Measurements from ENCODE around the gene TAS2R14. TPM values are rescaled to one million over a fixed set of nuclear protein-coding genes. Genes with fewer than 3 reads are reported as not detected.
A peak's percentile ranks its signal among the peaks of the same experiment; 100 is the strongest.

The TAS2R14 gene
- total RNA-seq (2.5 TPM), polyA plus RNA-seq (under 1 TPM; 0.26 to 0.96 (median 0.80) TPM)

- no peaks in the 10 kb centered on the region for H3K27me3 Mint-ChIP-seq
- no peak within 1 kb of the TSS for H3K27ac Mint-ChIP-seq
- H3K4me1 Mint-ChIP-seq = peaks cover 0 to 16% (median 5%) of the 10 kb centered on the region in 4 donors
- H3K36me3 Mint-ChIP-seq = peaks cover 4% of the 10 kb centered on the region
- ATAC-seq (ENCODE audit: low read depth in 2 of 2) (no peak), DNase-seq (no peak)
- Histone ChIP-seq H3K4me3 (ENCODE audit: low read depth, low read length) (no peak within 1 kb of the TSS), H3K27me3 (ENCODE audit: control insufficient read depth, insufficient read depth, low read length) (no peaks in the 10 kb centered on the region), H3K4me1 (ENCODE audit: control insufficient read depth, insufficient read depth, low read length, poor library complexity, severe bottlenecking) (no peaks in the 10 kb centered on the region), H3K36me3 (ENCODE audit: control insufficient read depth, insufficient read depth, low read length) (no peaks in the 10 kb centered on the region), H3K9me3 (ENCODE audit: control insufficient read depth in 2 of 2, low read length in 2 of 2) (no peaks in the 10 kb centered on the region), H3K27ac (ENCODE audit: insufficient read depth, low read length, poor library complexity, severe bottlenecking) (no peak within 1 kb of the TSS)
- H3K9me3 Mint-ChIP-seq = peaks cover 0 to 1% (median 0%) of the 10 kb centered on the region in 7 donors
- H3K4me3 Mint-ChIP-seq = no peak within 1 kb of the TSS
These were observed at the start of gene TAS2R14 for GRCh38 chr12:10939163-10939562. Gene TAS2R14, minus strand, starts transcription at chr12:10939263. Its CDS starts 56 bp downstream, at chr12:10939207.

- Histone ChIP-seq H3K27me3 (ENCODE audit: control insufficient read depth, insufficient read depth, low read length) (no peaks in the 10 kb centered on the region), H3K4me3 (ENCODE audit: low read depth, low read length) (no peak within 1 kb of the TSS), H3K36me3 (ENCODE audit: control insufficient read depth, insufficient read depth, low read length) (no peaks in the 10 kb centered on the region), H3K4me1 (ENCODE audit: control insufficient read depth, insufficient read depth, low read length, poor library complexity, severe bottlenecking) (peaks cover 14% of the 10 kb centered on the region), H3K9me3 (ENCODE audit: control insufficient read depth in 2 of 2, low read length in 2 of 2) (peaks cover 0 to 3% of the 10 kb centered on the region in 2 experiments), H3K27ac (ENCODE audit: insufficient read depth, low read length, poor library complexity, severe bottlenecking) (no peak within 1 kb of the TSS)
- H3K27ac Mint-ChIP-seq = no peak within 1 kb of the TSS
- peaks cover 6 to 34% (median 30%) of the 10 kb centered on the region in 4 donors for H3K4me1 Mint-ChIP-seq
- DNase-seq (no peak), ATAC-seq (ENCODE audit: low read depth in 2 of 2) (no peak)
- H3K9me3 Mint-ChIP-seq = peaks cover 0 to 3% (median 0%) of the 10 kb centered on the region in 7 donors
- H3K27me3 Mint-ChIP-seq = no peaks in the 10 kb centered on the region
- H3K36me3 Mint-ChIP-seq = peaks cover 14% of the 10 kb centered on the region
- peak within 1 kb of the TSS in 1 of 4 donors; percentile 55 for H3K4me3 Mint-ChIP-seq
These were observed 47.7 kb upstream of the TAS2R14 start, which contains the start of gene TAS2R50 for GRCh38 chr12:10986812-10987211. Gene TAS2R50, minus strand, starts transcription at chr12:10986912. Its CDS starts 52 bp downstream, at chr12:10986860.

- peak; percentile 73 to 85 for ATAC-seq (ENCODE audit: low read depth in 2 of 2)
- Histone ChIP-seq H3K9me3 (ENCODE audit: control insufficient read depth in 2 of 2, low read length in 2 of 2) (no peaks in the 10 kb centered on the region), H3K27ac (ENCODE audit: insufficient read depth, low read length, poor library complexity, severe bottlenecking) (no peak overlapping the region), H3K4me1 (ENCODE audit: control insufficient read depth, insufficient read depth, low read length, poor library complexity, severe bottlenecking) (peaks cover 17% of the 10 kb centered on the region), H3K27me3 (ENCODE audit: control insufficient read depth, insufficient read depth, low read length) (no peaks in the 10 kb centered on the region), H3K36me3 (ENCODE audit: control insufficient read depth, insufficient read depth, low read length) (no peaks in the 10 kb centered on the region), H3K4me3 (ENCODE audit: low read depth, low read length) (peak overlapping the region; percentile 61)
- Mint-ChIP-seq H3K4me1 (peaks cover 11 to 56% (median 41%) of the 10 kb centered on the region in 4 donors), H3K9me3 (no peaks in the 10 kb centered on the region), H3K27ac (no peak overlapping the region), H3K4me3 (peak overlapping the region in 2 of 4 donors; percentile 5 to 16), H3K27me3 (no peaks in the 10 kb centered on the region), H3K36me3 (no peaks in the 10 kb centered on the region)
- peak in 2 of 3 donors; percentile 81 to 82 for DNase-seq
These were observed 43.2 kb upstream of the TAS2R14 start for GRCh38 chr12:10982244-10982643.

- Mint-ChIP-seq H3K4me1 (peaks cover 11 to 33% (median 26%) of the 10 kb centered on the region in 4 donors), H3K27ac (no peak overlapping the region), H3K27me3 (peaks cover 4% of the 10 kb centered on the region), H3K4me3 (no peak overlapping the region), H3K36me3 (peaks cover 6% of the 10 kb centered on the region), H3K9me3 (peaks cover 0 to 2% (median 0%) of the 10 kb centered on the region in 7 donors)
- ATAC-seq (ENCODE audit: low read depth in 2 of 2) (no peak), DNase-seq (no peak)
- H3K36me3 ChIP-seq (ENCODE audit: control insufficient read depth, insufficient read depth, low read length) = peaks cover 5% of the 10 kb centered on the region
- no peaks in the 10 kb centered on the region for H3K4me1 ChIP-seq (ENCODE audit: control insufficient read depth, insufficient read depth, low read length, poor library complexity, severe bottlenecking)
- H3K27ac ChIP-seq (ENCODE audit: insufficient read depth, low read length, poor library complexity, severe bottlenecking) = no peak overlapping the region
- no peaks in the 10 kb centered on the region for H3K27me3 ChIP-seq (ENCODE audit: control insufficient read depth, insufficient read depth, low read length)
- H3K4me3 ChIP-seq (ENCODE audit: low read depth, low read length) = no peak overlapping the region
- H3K9me3 ChIP-seq (ENCODE audit: control insufficient read depth in 2 of 2, low read length in 2 of 2) = no peaks in the 10 kb centered on the region
These were observed 35.9 kb upstream of the TAS2R14 start for GRCh38 chr12:10974965-10975364.

DNA sequence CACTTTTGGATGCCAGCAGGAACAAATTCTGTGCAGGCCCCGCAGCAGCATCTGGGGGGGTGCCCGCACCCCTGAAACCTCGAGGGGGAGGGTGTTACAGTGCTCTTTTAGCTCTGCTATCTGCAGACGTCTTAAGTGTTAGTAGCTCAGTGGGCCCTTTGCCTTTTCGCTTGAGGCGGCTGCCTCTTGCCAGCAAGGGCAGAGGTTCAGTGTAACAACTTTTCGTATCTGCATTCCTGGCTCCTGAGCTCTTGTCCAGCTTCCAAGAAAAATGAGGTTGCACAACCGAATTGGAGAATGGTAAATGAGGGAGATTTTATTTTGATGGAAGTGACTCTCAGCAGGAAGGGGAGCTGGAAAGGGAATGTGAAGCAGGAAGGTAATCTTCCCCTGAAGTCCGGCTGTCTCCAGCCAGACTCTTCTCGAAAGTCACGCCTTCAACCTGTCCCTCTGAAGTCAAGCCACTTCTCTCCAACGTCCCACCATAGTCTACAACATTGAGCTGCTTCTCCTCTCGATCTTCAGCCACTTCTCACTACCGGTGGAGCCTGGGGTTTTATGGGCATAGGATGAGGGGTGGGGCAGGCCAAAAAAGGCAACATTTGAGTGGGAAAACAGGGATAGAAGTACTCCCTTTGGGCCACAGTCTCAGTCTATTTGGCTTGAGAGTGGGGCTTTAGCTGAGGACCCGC lies 29.8 kb upstream of the TAS2R14 start:
- Mint-ChIP-seq H3K27ac (peak overlapping the region in 1 of 3 donors; percentile 15), H3K27me3 (no peaks in the 10 kb centered on the region), H3K4me1 (peaks cover 0 to 11% (median 4%) of the 10 kb centered on the region in 4 donors), H3K4me3 (no peak overlapping the region), H3K9me3 (no peaks in the 10 kb centered on the region), H3K36me3 (peaks cover 15% of the 10 kb centered on the region)
- Histone ChIP-seq H3K4me1 (ENCODE audit: control insufficient read depth, insufficient read depth, low read length, poor library complexity, severe bottlenecking) (no peaks in the 10 kb centered on the region), H3K27me3 (ENCODE audit: control insufficient read depth, insufficient read depth, low read length) (no peaks in the 10 kb centered on the region), H3K36me3 (ENCODE audit: control insufficient read depth, insufficient read depth, low read length) (peaks cover 5% of the 10 kb centered on the region), H3K27ac (ENCODE audit: insufficient read depth, low read length, poor library complexity, severe bottlenecking) (no peak overlapping the region), H3K4me3 (ENCODE audit: low read depth, low read length) (no peak overlapping the region), H3K9me3 (ENCODE audit: control insufficient read depth in 2 of 2, low read length in 2 of 2) (no peaks in the 10 kb centered on the region)
- ATAC-seq (ENCODE audit: low read depth in 2 of 2) (no peak), DNase-seq (no peak)

GRCh38 chr12:10967409-10967808 lies 28.3 kb upstream of the TAS2R14 start:
- Mint-ChIP-seq H3K4me1 (peaks cover 0 to 5% (median 2%) of the 10 kb centered on the region in 4 donors), H3K9me3 (peaks cover 0 to under 1% (median 0%) of the 10 kb centered on the region in 7 donors), H3K27me3 (no peaks in the 10 kb centered on the region), H3K27ac (no peak overlapping the region), H3K36me3 (peaks cover 10% of the 10 kb centered on the region), H3K4me3 (no peak overlapping the region)
- DNase-seq (no peak), ATAC-seq (ENCODE audit: low read depth in 2 of 2) (no peak)
- Histone ChIP-seq H3K4me1 (ENCODE audit: control insufficient read depth, insufficient read depth, low read length, poor library complexity, severe bottlenecking) (no peaks in the 10 kb centered on the region), H3K36me3 (ENCODE audit: control insufficient read depth, insufficient read depth, low read length) (no peaks in the 10 kb centered on the region), H3K4me3 (ENCODE audit: low read depth, low read length) (no peak overlapping the region), H3K27ac (ENCODE audit: insufficient read depth, low read length, poor library complexity, severe bottlenecking) (no peak overlapping the region), H3K9me3 (ENCODE audit: control insufficient read depth in 2 of 2, low read length in 2 of 2) (no peaks in the 10 kb centered on the region), H3K27me3 (ENCODE audit: control insufficient read depth, insufficient read depth, low read length) (no peaks in the 10 kb centered on the region)

- DNase-seq (no peak), ATAC-seq (ENCODE audit: low read depth in 2 of 2) (no peak)
- Mint-ChIP-seq H3K4me3 (no peak overlapping the region), H3K27ac (no peak overlapping the region), H3K4me1 (peaks cover 4 to 10% (median 7%) of the 10 kb centered on the region in 4 donors), H3K9me3 (peaks cover 0 to 2% (median 0%) of the 10 kb centered on the region in 7 donors), H3K27me3 (no peaks in the 10 kb centered on the region), H3K36me3 (peaks cover 12% of the 10 kb centered on the region)
- Histone ChIP-seq H3K27ac (ENCODE audit: insufficient read depth, low read length, poor library complexity, severe bottlenecking) (no peak overlapping the region), H3K9me3 (ENCODE audit: control insufficient read depth in 2 of 2, low read length in 2 of 2) (no peaks in the 10 kb centered on the region), H3K27me3 (ENCODE audit: control insufficient read depth, insufficient read depth, low read length) (no peaks in the 10 kb centered on the region), H3K36me3 (ENCODE audit: control insufficient read depth, insufficient read depth, low read length) (no peaks in the 10 kb centered on the region), H3K4me3 (ENCODE audit: low read depth, low read length) (no peak overlapping the region), H3K4me1 (ENCODE audit: control insufficient read depth, insufficient read depth, low read length, poor library complexity, severe bottlenecking) (no peaks in the 10 kb centered on the region)
These were observed 27.3 kb upstream of the TAS2R14 start for GRCh38 chr12:10966314-10966713.

GRCh38 chr12:10965476-10965875 lies 26.4 kb upstream of the TAS2R14 start:
- Mint-ChIP-seq H3K9me3 (peaks cover 0 to 2% (median 0%) of the 10 kb centered on the region in 7 donors), H3K27me3 (no peaks in the 10 kb centered on the region), H3K36me3 (peaks cover 12% of the 10 kb centered on the region), H3K27ac (no peak overlapping the region), H3K4me3 (no peak overlapping the region), H3K4me1 (peaks cover 11 to 17% (median 15%) of the 10 kb centered on the region in 4 donors)
- Histone ChIP-seq H3K27ac (ENCODE audit: insufficient read depth, low read length, poor library complexity, severe bottlenecking) (no peak overlapping the region), H3K9me3 (ENCODE audit: control insufficient read depth in 2 of 2, low read length in 2 of 2) (no peaks in the 10 kb centered on the region), H3K4me1 (ENCODE audit: control insufficient read depth, insufficient read depth, low read length, poor library complexity, severe bottlenecking) (peaks cover 6% of the 10 kb centered on the region), H3K27me3 (ENCODE audit: control insufficient read depth, insufficient read depth, low read length) (no peaks in the 10 kb centered on the region), H3K36me3 (ENCODE audit: control insufficient read depth, insufficient read depth, low read length) (no peaks in the 10 kb centered on the region), H3K4me3 (ENCODE audit: low read depth, low read length) (no peak overlapping the region)
- DNase-seq (no peak), ATAC-seq (ENCODE audit: low read depth in 2 of 2) (no peak)

Data from CD4-positive, CD25-positive, alpha-beta regulatory T cell (primary cell).